H9 (cell line): ENCODE results near the gene ASPM. TPM values are rescaled to one million over a fixed set of nuclear protein-coding genes. Genes with fewer than 3 reads are reported as not detected.

Experiments
- DNase-seq: peaks from one replicate; pipeline ENCODE4 v3.0.0-alpha.2; 2017
- H2AFZ ChIP-seq: one replicate; pipeline ENCODE4 v1.6.1; 2013; ENCODE audit warnings: mild to moderate bottlenecking, low read length, control low read depth, moderate library complexity
- H2AK5ac ChIP-seq: 2 replicates; pipeline ENCODE4 v1.6.1; 2013; ENCODE audit warnings: low read length, control low read depth, mixed read lengths; ENCODE audit not compliant: insufficient read length
- H2BK120ac ChIP-seq: one replicate; pipeline ENCODE4 v1.6.1; 2013; ENCODE audit warnings: low read depth, mild to moderate bottlenecking, low read length, control low read depth, inconsistent platforms; ENCODE audit not compliant: poor library complexity, severe bottlenecking
- H2BK12ac ChIP-seq: 2 replicates; pipeline ENCODE4 v1.6.1; 2013; ENCODE audit warnings: low read length, control low read depth, mixed read lengths, low read depth; ENCODE audit not compliant: insufficient read length
- H2BK15ac ChIP-seq: 2 replicates; pipeline ENCODE4 v1.6.1; 2013; ENCODE audit warnings: low read depth, low read length, control low read depth
- H2BK20ac ChIP-seq: one replicate; pipeline ENCODE4 v1.6.1; 2013; ENCODE audit warnings: low read depth, mild to moderate bottlenecking, low read length, control low read depth, inconsistent platforms; ENCODE audit not compliant: poor library complexity, severe bottlenecking
- H2BK5ac ChIP-seq: 2 replicates; pipeline ENCODE4 v1.6.1; 2013; ENCODE audit warnings: low read length, control low read depth, mixed read lengths; ENCODE audit not compliant: insufficient read length
- H3K14ac ChIP-seq: 2 replicates; pipeline ENCODE4 v1.6.1; 2013; ENCODE audit warnings: low read length, control low read depth; ENCODE audit not compliant: insufficient read depth
- H3K18ac ChIP-seq: 2 replicates; pipeline ENCODE4 v1.6.1; 2013; ENCODE audit warnings: low read depth, mild to moderate bottlenecking, mixed read lengths, low read length, control low read depth; ENCODE audit not compliant: insufficient read length
- H3K23ac ChIP-seq: 2 replicates; pipeline ENCODE4 v1.6.1; 2013; ENCODE audit warnings: low read length, control low read depth, mixed read lengths, low read depth; ENCODE audit not compliant: insufficient read length
- H3K23me2 ChIP-seq: 2 replicates; pipeline ENCODE4 v1.6.1; 2013; ENCODE audit warnings: low read depth, mild to moderate bottlenecking, mixed read lengths, low read length, control low read depth; ENCODE audit not compliant: insufficient read length, poor library complexity, severe bottlenecking
- H3K27ac ChIP-seq: 2 replicates; pipeline ENCODE4 v1.5.1; 2013; ENCODE audit warnings: low read length, control low read depth, mixed read lengths, low read depth; ENCODE audit not compliant: insufficient read length
- H3K27me3 ChIP-seq: 2 replicates; pipeline ENCODE4 v1.6.1; 2013; ENCODE audit warnings: low read length, control low read depth, inconsistent platforms; ENCODE audit not compliant: insufficient read depth
- H3K4ac ChIP-seq: 2 replicates; pipeline ENCODE4 v1.6.1; 2013; ENCODE audit warnings: low read depth, mild to moderate bottlenecking, control low read depth, inconsistent platforms, low read length, moderate library complexity
- H3K4me1 ChIP-seq: 2 replicates; pipeline ENCODE4 v1.6.1; 2013; ENCODE audit warnings: low read length, control low read depth, inconsistent platforms; ENCODE audit not compliant: insufficient read depth
- H3K4me2 ChIP-seq: 2 replicates; pipeline ENCODE4 v1.6.1; 2013; ENCODE audit warnings: low read length, control low read depth, mixed read lengths; ENCODE audit not compliant: insufficient read length, insufficient read depth
- H3K56ac ChIP-seq: 2 replicates; pipeline ENCODE4 v1.6.1; 2013; ENCODE audit warnings: low read depth, mild to moderate bottlenecking, mixed read lengths, low read length, control low read depth; ENCODE audit not compliant: insufficient read length
- H3K79me1 ChIP-seq: 2 replicates; pipeline ENCODE4 v1.6.1; 2013; ENCODE audit warnings: low read depth, mild to moderate bottlenecking, moderate library complexity, low read length, control low read depth, inconsistent platforms; ENCODE audit not compliant: insufficient read depth, poor library complexity, severe bottlenecking
- H3K79me2 ChIP-seq: 2 replicates; pipeline ENCODE4 v1.6.1; 2013; ENCODE audit warnings: low read length, control low read depth, inconsistent platforms; ENCODE audit not compliant: insufficient read depth
- H3K9ac ChIP-seq: 2 replicates; pipeline ENCODE4 v1.6.1; 2013; ENCODE audit warnings: low read length, control low read depth, mixed read lengths; ENCODE audit not compliant: insufficient read length; ENCODE audit errors: extremely low read depth
- H3K9me3 ChIP-seq: one replicate; pipeline ENCODE4 v1.6.1; 2013; ENCODE audit warnings: low read depth, low read length, inconsistent platforms; ENCODE audit not compliant: control insufficient read depth
- H3T11ph ChIP-seq: one replicate; pipeline ENCODE4 v1.6.1; 2013; ENCODE audit warnings: mild to moderate bottlenecking, low read length, control low read depth, inconsistent platforms
- H4K20me1 ChIP-seq: one replicate; pipeline ENCODE4 v1.6.1; 2013; ENCODE audit not compliant: control insufficient read depth, insufficient read length, insufficient read depth
- H4K5ac ChIP-seq: 2 replicates; pipeline ENCODE4 v1.6.1; 2013; ENCODE audit warnings: low read depth, mild to moderate bottlenecking, mixed read lengths, low read length, control low read depth; ENCODE audit not compliant: insufficient read length
- H4K8ac ChIP-seq: replicated peaks from 2 replicates; pipeline ENCODE4 v1.6.1; 2013; ENCODE audit warnings: low read length, control low read depth, mixed read lengths, low read depth; ENCODE audit not compliant: insufficient read length
- H4K91ac ChIP-seq: 2 replicates; pipeline ENCODE4 v1.6.1; 2013; ENCODE audit warnings: low read depth, mild to moderate bottlenecking, moderate library complexity, mixed read lengths, low read length, control low read depth; ENCODE audit not compliant: insufficient read length
- H3K27ac Mint-ChIP-seq, 3 experiments: 2 replicates in 2 of 3; 3 replicates in 1 of 3; pipeline ENCODE4 v1.8.0; 2020 to 2021; ENCODE audit warnings: mixed read lengths in 3 of 3, mild to moderate bottlenecking in 1 of 3, moderate library complexity in 1 of 3
- H3K27me3 Mint-ChIP-seq: 2 replicates; pipeline ENCODE4 v1.8.0; 2021; ENCODE audit warnings: low read depth, mild to moderate bottlenecking, moderate library complexity, mixed read lengths
- H3K36me3 Mint-ChIP-seq, 3 experiments: 2 replicates in 2 of 3; 3 replicates in 1 of 3; pipeline ENCODE4 v1.8.0; 2020 to 2021; ENCODE audit warnings: low read depth in 3 of 3, mixed read lengths in 3 of 3; ENCODE audit not compliant: insufficient read depth in 1 of 3
- H3K4me1 Mint-ChIP-seq, 2 experiments: 2 replicates each; pipeline ENCODE4 v1.8.0; 2020; ENCODE audit warnings: mixed read lengths in 2 of 2
- H3K4me3 Mint-ChIP-seq, 2 experiments: 2 replicates in 1 of 2; 3 replicates in 1 of 2; pipeline ENCODE4 v1.8.0; 2020 to 2021; ENCODE audit warnings: mild to moderate bottlenecking in 2 of 2, mixed read lengths in 2 of 2, moderate library complexity in 1 of 2
- H3K9me3 Mint-ChIP-seq, 2 experiments: 2 replicates in 1 of 2; 3 replicates in 1 of 2; pipeline ENCODE4 v1.8.0; 2020; ENCODE audit warnings: mild to moderate bottlenecking in 2 of 2, mixed read lengths in 2 of 2, moderate library complexity in 1 of 2
- WGBS: extraction: QIAGEN DNeasy Blood & Tissue Kit; methylation state at CpG from one replicate; pipeline ENCODE4 v1.1.7; 2013; ENCODE audit warnings: missing lambda C conversion rate, low lambda C conversion rate, mixed read lengths; ENCODE audit not compliant: insufficient read length; ENCODE audit errors: extremely low coverage; 5-methylcytosine and 5-hydroxymethylcytosine counted together
- total RNA-seq: library from RNA; stranded (reverse); gene quantifications from 2 replicates; pipeline ENCODE4 v1.2.1, GENCODE V29; 2021
- TF ChIP-seq, protein P1 (sequence below): fragments of 200-600 bp; sonication (generic); conservative IDR thresholded peaks from 3 replicates; pipeline ENCODE4 v1.8.0; 2021; ENCODE audit warnings: antibody characterized with exemption, mild to moderate bottlenecking

ASPM gene
- total RNA-seq, 1 experiment from 2014 or later: 34.9 TPM

DNA sequence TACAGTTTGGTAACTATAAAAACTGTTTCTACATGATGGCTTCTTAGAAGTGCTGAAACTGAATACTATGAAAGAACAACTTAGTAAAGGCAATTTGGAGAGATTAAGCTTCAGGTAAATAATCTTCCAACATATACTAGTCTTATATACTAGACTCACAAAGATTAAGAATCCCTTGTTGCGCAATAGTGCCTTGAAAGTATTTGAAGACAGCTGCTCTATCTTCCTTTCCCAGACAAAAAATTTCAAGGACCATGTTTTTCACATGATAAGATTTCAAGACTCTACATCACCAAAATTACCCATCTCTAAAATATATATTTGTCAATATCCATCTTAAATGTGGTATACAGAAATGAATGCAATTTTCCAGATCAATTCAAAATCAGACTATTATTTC, 37.7 kb upstream of the ASPM start:
- no peaks in the 10 kb centered on the region for H3K27me3 ChIP-seq
- TF ChIP-seq, protein P1, sequence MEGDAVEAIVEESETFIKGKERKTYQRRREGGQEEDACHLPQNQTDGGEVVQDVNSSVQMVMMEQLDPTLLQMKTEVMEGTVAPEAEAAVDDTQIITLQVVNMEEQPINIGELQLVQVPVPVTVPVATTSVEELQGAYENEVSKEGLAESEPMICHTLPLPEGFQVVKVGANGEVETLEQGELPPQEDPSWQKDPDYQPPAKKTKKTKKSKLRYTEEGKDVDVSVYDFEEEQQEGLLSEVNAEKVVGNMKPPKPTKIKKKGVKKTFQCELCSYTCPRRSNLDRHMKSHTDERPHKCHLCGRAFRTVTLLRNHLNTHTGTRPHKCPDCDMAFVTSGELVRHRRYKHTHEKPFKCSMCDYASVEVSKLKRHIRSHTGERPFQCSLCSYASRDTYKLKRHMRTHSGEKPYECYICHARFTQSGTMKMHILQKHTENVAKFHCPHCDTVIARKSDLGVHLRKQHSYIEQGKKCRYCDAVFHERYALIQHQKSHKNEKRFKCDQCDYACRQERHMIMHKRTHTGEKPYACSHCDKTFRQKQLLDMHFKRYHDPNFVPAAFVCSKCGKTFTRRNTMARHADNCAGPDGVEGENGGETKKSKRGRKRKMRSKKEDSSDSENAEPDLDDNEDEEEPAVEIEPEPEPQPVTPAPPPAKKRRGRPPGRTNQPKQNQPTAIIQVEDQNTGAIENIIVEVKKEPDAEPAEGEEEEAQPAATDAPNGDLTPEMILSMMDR: no peak
- no peaks in the 10 kb centered on the region for H3K27me3 Mint-ChIP-seq

More for the DNA sequence above, 37.7 kb upstream of the ASPM start:
- H2BK5ac ChIP-seq: no peak overlapping the region
- no peaks in the 10 kb centered on the region for H4K20me1 ChIP-seq
- H4K5ac ChIP-seq: no peak overlapping the region
- H2AFZ ChIP-seq: no peak overlapping the region
- no peak overlapping the region for H3K4me3 Mint-ChIP-seq
- WGBS: no CpG with 5 or more reads among the region's 1 CpG
- H3K4me2 ChIP-seq: no peak overlapping the region
- H3T11ph ChIP-seq: no peak overlapping the region
- H3K9me3 Mint-ChIP-seq: no peaks in the 10 kb centered on the region
- no peak overlapping the region for H2BK120ac ChIP-seq
- no peaks in the 10 kb centered on the region for H3K23me2 ChIP-seq
- no peaks in the 10 kb centered on the region for H3K9me3 ChIP-seq
- no peak overlapping the region for H3K56ac ChIP-seq
- H3K18ac ChIP-seq: no peak overlapping the region
- H3K9ac ChIP-seq: no peak overlapping the region
- peaks cover 26 to 44% (median 33%) of the 10 kb centered on the region in 3 experiments; a peak in 6 of 7 replicates for H3K36me3 Mint-ChIP-seq
- no peaks in the 10 kb centered on the region for H3K79me2 ChIP-seq
- H2BK12ac ChIP-seq: no peak overlapping the region
- H3K23ac ChIP-seq: no peak overlapping the region
- no peak overlapping the region for H2BK20ac ChIP-seq
- no peak overlapping the region for H4K91ac ChIP-seq
- no peak overlapping the region for H2AK5ac ChIP-seq
- no peak overlapping the region for H3K14ac ChIP-seq
- H2BK15ac ChIP-seq: no peak overlapping the region
- no peak for DNase-seq
- H3K4me1 ChIP-seq: no peaks in the 10 kb centered on the region
- no peak overlapping the region for H4K8ac ChIP-seq
- H3K79me1 ChIP-seq: no peaks in the 10 kb centered on the region
- no peak overlapping the region for H3K27ac ChIP-seq
- H3K4me1 Mint-ChIP-seq: no peaks in the 10 kb centered on the region
- no peak overlapping the region for H3K27ac Mint-ChIP-seq
- no peak overlapping the region for H3K4ac ChIP-seq
